ENCODE data around the gene NR3C1.

The NR3C1 gene

GRCh38 chr5:143347698-143348344 lies 55.7 kb downstream of the NR3C1 start:
- Histone ChIP-seq H3F3A (ENCODE audit: insufficient read depth) (0 out of 2 replicates have a peak, but pooled peaks cover 10% of the 10 kb centered on the region), H2AFZ (ENCODE audit: low read depth, low read length, severe bottlenecking) (no peak overlapping the region), H3K27me3 (ENCODE audit: low read length) (no peaks in the 10 kb centered on the region), H3K9me3 (ENCODE audit: insufficient read depth, low read length) (no peaks in the 10 kb centered on the region), H3K79me2 (ENCODE audit: insufficient read depth, low read length) (peaks cover 99% of the 10 kb centered on the region), H3K4me3 (ENCODE audit: insufficient read depth, low read length, poor library complexity, severe bottlenecking) (no peak overlapping the region), H3K9me2 (replicated peaks; ENCODE audit: insufficient read depth, low read length) (no peaks in the 10 kb centered on the region), H3K27ac (ENCODE audit: low read depth, low read length) (no peak overlapping the region), H3K4me2 (ENCODE audit: low read depth, low read length, poor library complexity, severe bottlenecking) (no peak overlapping the region), H4K20me1 (ENCODE audit: low read depth, low read length) (peaks cover 31% of the 10 kb centered on the region), H3K9ac (ENCODE audit: low read length) (no peak overlapping the region), H3K36me3 (ENCODE audit: low read length) (no peaks in the 10 kb centered on the region)
- TF ChIP-seq, protein P1, sequence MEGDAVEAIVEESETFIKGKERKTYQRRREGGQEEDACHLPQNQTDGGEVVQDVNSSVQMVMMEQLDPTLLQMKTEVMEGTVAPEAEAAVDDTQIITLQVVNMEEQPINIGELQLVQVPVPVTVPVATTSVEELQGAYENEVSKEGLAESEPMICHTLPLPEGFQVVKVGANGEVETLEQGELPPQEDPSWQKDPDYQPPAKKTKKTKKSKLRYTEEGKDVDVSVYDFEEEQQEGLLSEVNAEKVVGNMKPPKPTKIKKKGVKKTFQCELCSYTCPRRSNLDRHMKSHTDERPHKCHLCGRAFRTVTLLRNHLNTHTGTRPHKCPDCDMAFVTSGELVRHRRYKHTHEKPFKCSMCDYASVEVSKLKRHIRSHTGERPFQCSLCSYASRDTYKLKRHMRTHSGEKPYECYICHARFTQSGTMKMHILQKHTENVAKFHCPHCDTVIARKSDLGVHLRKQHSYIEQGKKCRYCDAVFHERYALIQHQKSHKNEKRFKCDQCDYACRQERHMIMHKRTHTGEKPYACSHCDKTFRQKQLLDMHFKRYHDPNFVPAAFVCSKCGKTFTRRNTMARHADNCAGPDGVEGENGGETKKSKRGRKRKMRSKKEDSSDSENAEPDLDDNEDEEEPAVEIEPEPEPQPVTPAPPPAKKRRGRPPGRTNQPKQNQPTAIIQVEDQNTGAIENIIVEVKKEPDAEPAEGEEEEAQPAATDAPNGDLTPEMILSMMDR (IDR thresholded peaks at IDR 0.05; ENCODE audit: insufficient read depth, low read length, poor library complexity, severe bottlenecking), result no peak
- no peak for TF ChIP-seq EZH2phosphoT487 (conservative IDR thresholded peaks at IDR 0.05; ENCODE audit: low read length)

DNA sequence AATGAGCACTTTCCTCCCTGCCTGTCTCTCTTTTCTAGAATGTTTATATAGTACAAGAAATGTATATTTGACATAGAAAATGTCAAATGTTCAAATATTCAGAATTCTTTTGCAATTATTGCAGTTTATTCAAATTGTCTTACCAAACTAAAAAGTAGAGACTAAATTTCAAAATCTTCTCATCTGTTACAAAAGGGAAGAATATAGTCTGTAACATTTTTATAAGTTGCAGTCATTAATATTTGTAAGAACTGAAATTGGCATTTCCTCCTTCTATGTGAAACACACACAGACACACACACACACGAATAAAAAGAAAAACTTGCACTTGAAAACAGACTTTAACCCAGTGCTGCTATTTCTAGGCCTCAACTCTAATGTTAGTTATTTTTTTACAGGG lies 56.4 kb downstream of the NR3C1 start:
- no peak overlapping the region for H3K9ac ChIP-seq (ENCODE audit: low read length)
- no peak overlapping the region for H3K27ac ChIP-seq (ENCODE audit: low read depth, low read length)
- H3K9me2 ChIP-seq (replicated peaks; ENCODE audit: insufficient read depth, low read length), result no peaks in the 10 kb centered on the region
- H3K79me2 ChIP-seq (ENCODE audit: insufficient read depth, low read length), result peaks cover 99% of the 10 kb centered on the region
- no peaks in the 10 kb centered on the region for H3K9me3 ChIP-seq (ENCODE audit: insufficient read depth, low read length)
- no peaks in the 10 kb centered on the region for H3K36me3 ChIP-seq (ENCODE audit: low read length)
- no peaks in the 10 kb centered on the region for H3K27me3 ChIP-seq (ENCODE audit: low read length)
- no peak overlapping the region for H3K4me2 ChIP-seq (ENCODE audit: low read depth, low read length, poor library complexity, severe bottlenecking)
- H3F3A ChIP-seq (ENCODE audit: insufficient read depth), result 0 out of 2 replicates have a peak, but pooled peaks cover 10% of the 10 kb centered on the region
- H4K20me1 ChIP-seq (ENCODE audit: low read depth, low read length), result peaks cover 31% of the 10 kb centered on the region
- TF ChIP-seq, protein P1 (IDR thresholded peaks at IDR 0.05; ENCODE audit: insufficient read depth, low read length, poor library complexity, severe bottlenecking), result no peak
- TF ChIP-seq EZH2phosphoT487 (conservative IDR thresholded peaks at IDR 0.05; ENCODE audit: low read length), result no peak
- H3K4me3 ChIP-seq (ENCODE audit: insufficient read depth, low read length, poor library complexity, severe bottlenecking), result no peak overlapping the region
- no peak overlapping the region for H2AFZ ChIP-seq (ENCODE audit: low read depth, low read length, severe bottlenecking)

GRCh38 chr5:143345671-143346440 lies 57.6 kb downstream of the NR3C1 start:
- H3K9me3 ChIP-seq (ENCODE audit: insufficient read depth, low read length), result no peaks in the 10 kb centered on the region
- TF ChIP-seq, protein P1 (IDR thresholded peaks at IDR 0.05; ENCODE audit: insufficient read depth, low read length, poor library complexity, severe bottlenecking), result no peak
- TF ChIP-seq EZH2phosphoT487 (conservative IDR thresholded peaks at IDR 0.05; ENCODE audit: low read length), result no peak
- no peaks in the 10 kb centered on the region for H3K27me3 ChIP-seq (ENCODE audit: low read length)
- no peaks in the 10 kb centered on the region for H3K36me3 ChIP-seq (ENCODE audit: low read length)
- no peak overlapping the region for H3K27ac ChIP-seq (ENCODE audit: low read depth, low read length)
- H2AFZ ChIP-seq (ENCODE audit: low read depth, low read length, severe bottlenecking), result no peak overlapping the region
- H4K20me1 ChIP-seq (ENCODE audit: low read depth, low read length), result peaks cover 33% of the 10 kb centered on the region
- H3K79me2 ChIP-seq (ENCODE audit: insufficient read depth, low read length), result peaks cover 99% of the 10 kb centered on the region
- no peak overlapping the region for H3K9ac ChIP-seq (ENCODE audit: low read length)
- no peak overlapping the region for H3K4me3 ChIP-seq (ENCODE audit: insufficient read depth, low read length, poor library complexity, severe bottlenecking)
- 0 out of 2 replicates have a peak, but pooled peaks cover 15% of the 10 kb centered on the region for H3F3A ChIP-seq (ENCODE audit: insufficient read depth)
- no peaks in the 10 kb centered on the region for H3K9me2 ChIP-seq (replicated peaks; ENCODE audit: insufficient read depth, low read length)
- no peak overlapping the region for H3K4me2 ChIP-seq (ENCODE audit: low read depth, low read length, poor library complexity, severe bottlenecking)
